ENCODE measurements around the gene CD70.
"Not testable (repeated sequence)": the region's sequence is repeated elsewhere in the genome, so short reads cannot be mapped to it uniquely, and the experiment has no call there.

CD70 gene

DNA sequence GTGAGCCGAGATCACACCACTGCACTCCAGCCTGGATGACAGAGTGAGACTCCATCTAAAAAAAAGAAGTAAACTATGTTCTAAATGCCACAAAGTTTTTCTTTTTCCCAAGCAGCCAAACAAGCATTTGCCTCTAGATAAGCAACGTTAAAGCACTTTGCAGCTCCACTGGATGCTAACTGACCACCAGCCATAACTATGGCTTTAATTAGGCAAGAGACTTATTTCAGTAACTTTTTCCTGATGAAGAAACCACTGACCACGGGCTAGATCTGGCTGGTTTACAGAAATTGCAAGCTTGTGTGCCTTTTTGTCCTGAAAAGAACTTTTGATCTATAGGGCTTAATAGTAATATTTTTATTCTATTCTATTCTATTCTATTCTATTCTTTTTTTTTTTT lies 22.1 kb downstream of the CD70 start:
- no peak for DNase-seq

DNA sequence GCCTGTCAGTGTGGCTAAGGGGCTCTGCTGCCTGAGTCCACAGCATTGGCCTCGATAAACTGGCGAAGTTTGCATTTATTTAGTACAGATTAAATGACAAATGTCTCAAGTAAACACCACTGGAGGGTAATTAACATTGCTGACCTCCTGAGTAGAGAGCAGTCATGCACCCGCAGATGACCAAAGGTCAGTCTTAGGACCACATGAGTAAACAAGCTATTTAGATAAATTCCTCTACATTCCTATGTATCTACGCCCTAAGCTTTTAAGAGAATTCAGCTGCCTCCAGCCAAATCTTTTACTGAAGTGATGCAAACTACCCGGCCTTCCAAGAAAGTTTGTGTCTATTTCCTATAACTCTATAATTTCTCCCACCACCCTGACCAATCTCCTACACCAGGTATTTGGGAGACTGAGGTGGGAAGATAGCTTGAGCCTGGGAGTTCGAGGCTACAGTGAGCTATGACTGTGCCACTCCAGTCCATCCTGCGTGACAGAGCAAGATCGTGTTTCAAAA lies 22.9 kb downstream of the CD70 start:
- no peak for DNase-seq

DNA sequence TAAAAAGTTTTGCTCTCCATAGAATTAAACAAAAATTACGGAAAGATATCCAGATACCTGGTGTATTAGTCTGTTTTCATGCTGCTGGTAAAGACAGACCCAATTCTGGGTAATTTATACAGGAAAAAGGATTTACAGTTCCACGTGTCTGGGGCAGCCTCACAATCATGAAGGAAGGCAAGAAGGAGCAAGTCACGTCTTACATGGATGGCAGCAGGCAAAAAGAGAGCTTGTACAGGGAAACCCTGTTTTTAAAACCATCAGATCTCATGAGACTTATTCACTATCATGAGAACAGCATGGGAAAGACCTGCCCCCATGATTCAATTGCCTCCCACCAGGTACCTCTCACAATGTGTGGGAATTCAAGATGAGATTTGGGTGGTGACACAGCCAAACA lies 24.2 kb downstream of the CD70 start:
- DNase-seq, result not testable (repeated sequence)

DNA sequence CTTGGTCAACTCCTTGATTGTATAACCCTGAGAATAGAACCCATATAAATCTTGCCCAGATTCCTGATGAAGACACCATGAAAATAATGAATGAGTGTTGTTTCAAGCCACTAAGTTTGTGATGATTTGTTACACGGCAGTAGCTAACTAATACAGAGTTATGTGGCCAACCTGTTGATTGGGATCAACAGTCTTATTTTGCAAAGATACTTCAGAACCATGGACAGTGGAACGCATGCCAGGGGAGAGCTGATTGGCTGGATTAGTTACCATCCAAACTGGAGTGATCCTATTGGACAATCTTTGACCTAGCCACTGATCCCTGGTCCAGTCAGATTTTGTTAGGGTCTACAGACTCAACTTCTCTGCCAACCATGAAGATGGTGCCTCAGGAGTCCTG lies 26.6 kb downstream of the CD70 start:
- DNase-seq, result no peak

DNA sequence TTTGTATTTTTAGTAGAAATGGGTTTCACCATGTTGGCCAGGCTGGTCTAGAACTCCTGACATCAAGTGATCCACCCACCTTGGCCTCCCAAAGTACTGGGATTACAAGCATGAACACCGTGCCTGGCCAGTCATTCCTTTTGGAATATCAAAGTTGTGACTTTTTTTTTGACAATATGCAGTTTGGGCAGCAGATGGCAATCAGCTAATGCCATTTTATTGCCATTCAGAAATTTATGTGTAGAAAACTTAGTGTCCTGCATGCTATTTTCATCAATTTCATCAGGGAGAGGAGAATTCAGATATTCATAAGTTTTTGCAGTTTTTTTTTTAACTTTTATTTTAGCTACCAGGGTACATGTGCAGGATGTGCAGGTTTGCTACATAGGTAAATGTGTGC lies 28.5 kb downstream of the CD70 start:
- not testable (repeated sequence) for DNase-seq

DNA sequence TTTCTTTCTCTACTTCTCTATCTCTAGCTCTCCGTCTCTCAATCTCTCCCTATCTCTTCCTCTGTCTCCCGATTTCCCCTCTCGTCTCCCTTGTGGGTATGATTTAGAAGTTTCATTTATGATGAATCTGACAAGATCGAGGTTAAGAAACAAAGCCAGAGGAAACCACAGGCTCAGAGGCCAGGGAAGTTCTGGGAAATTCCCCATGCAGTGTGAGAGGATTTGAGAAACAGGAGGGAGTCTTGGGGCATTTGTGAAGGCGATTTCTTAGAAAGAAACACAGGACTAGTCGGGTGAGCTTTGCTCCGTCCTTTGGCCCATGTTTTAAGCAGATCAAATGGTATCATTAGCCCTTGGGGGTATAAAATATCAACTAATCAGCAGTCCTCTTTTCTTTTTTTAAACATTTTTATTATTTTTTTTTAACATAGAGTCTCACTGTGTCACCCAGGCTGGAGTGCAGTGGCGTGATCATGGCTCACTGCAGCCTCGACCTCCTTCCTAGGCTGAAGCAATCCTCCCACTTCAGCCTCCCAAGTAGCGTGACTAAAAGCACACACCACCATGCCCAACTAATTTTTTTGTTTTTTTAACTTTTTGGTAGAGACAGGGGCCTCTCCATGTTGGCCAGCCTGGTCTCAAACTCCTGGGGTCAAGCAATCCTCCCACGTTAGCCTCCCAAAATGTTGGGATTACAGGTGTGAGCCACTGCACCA lies 34.3 kb downstream of the CD70 start:
- peak; percentile 27 for DNase-seq

DNA sequence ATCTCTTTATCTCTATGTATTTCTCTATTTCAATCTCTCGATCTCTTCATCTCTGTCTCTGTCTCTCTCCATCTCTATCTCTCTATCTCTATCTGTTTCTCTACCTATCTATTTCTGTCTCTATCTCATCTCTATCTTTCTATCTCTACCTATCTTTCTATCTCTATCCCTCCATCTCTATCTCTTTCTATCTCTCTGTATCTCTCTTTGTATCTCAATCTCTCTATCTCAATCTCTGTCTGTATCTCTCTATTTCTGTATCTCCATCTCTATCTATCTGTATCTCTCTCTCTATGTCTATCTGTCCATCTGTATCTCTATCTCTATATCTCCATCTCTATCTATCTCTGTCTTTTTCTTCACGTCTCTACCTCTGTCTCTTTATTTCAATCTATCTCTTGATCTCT lies 34.9 kb downstream of the CD70 start:
- DNase-seq, result no peak

DNA sequence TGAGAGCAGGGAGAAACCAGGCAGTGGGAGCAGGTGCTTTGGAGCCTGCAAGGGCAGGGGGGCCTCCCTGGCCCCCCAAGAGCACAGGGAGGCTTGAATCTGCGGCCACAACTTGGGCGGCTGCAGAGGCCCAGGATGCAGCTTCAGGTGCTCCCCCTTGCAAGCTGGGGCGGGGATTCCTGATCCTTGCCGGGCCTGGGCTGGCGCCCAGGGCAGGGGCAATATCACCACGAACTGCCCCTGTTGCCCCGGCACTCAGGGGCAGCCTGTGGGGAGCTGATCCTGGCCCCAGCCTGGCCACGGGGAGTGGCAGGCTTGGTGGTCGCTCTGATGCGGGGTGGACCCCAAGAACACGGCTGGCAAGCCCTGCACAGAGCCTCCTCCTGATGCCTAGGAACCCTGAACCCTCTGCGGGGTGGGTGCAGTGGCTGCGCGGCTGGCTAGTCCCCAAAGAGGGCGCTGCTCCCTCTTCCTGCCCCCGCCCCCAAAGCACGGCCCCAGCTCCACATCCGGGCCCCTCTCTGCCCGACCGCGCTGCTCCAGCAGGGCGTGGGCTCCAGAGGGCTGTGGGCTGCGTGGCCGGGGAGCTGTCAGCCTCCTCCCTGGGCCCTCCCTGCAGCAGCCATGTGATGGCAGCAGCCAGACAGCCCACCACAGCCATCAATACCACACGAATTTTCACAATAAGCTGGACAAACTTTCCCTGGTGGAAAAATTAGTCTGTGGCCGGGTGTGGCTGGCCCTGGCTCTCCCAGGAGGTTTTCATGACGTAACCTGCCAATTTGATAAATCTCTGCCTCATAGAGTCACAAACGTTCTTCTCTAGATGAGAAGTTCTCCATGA lies 39.1 kb downstream of the CD70 start:
- peak; percentile 73 for DNase-seq

DNA sequence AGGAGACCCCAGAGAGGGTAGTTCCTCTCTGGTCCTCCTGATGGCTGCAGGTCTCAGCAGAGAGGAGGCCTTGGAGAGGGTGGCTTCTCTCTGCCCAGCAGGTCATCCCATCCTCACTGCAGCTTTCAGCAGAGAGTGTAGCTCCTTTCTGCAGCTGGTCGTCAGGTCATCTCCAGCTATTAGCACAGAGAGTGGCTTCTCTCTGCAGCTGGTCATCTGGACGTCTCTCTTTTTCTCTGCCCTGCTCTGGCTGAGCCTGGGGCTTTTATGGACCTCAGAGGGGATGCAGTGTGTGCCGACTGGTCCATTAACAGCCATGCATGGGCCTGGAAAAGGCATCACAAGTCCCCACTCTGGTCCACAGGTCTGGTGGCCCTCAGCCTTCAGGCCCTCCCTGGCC lies 39.9 kb downstream of the CD70 start:
- no peak for DNase-seq

DNA sequence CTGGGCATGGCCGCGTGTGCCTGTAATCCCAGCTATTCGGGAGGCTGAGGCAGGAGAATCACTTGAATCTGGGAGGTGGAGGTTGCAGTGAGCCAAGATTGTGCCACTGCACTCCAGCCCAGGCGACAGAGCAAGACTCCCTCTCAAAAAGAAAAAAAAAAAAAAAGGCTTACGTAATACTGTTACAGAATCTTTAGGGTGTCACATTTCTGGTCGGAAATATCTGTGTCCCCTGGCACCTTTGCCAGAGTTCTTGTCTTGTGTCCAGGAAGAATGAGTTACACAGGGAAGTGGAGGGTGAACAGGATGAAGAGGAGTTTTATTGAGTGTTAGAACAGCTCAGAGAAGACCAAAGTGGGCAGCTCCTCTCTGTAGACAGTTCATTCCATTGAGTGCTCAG lies 40.3 kb downstream of the CD70 start:
- DNase-seq, result not testable (repeated sequence)

DNA sequence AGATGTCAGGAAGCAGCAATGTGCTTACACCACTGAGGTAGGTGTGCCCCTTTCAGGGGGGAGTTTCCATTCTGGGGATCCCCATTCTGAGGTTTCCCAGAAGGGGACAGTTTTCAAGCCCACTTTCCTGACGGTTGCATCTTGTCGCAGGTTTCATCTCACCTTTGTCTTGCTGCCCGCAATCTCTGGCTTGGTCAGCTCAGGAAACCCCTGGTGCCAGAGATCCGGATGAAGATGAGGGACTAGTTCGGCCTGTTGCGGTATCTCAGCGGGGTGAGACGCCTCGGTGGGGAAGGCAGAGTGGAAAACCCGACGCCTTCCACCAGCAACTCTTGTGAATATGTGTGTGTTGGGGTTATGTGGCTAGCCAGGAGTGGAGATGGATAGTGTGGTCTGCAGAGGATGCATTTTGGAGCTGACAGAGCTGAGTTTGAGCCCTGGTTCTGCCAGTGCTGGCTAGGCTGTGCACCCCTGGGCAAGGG lies 47.0 kb downstream of the CD70 start:
- DNase-seq, result no peak

DNA sequence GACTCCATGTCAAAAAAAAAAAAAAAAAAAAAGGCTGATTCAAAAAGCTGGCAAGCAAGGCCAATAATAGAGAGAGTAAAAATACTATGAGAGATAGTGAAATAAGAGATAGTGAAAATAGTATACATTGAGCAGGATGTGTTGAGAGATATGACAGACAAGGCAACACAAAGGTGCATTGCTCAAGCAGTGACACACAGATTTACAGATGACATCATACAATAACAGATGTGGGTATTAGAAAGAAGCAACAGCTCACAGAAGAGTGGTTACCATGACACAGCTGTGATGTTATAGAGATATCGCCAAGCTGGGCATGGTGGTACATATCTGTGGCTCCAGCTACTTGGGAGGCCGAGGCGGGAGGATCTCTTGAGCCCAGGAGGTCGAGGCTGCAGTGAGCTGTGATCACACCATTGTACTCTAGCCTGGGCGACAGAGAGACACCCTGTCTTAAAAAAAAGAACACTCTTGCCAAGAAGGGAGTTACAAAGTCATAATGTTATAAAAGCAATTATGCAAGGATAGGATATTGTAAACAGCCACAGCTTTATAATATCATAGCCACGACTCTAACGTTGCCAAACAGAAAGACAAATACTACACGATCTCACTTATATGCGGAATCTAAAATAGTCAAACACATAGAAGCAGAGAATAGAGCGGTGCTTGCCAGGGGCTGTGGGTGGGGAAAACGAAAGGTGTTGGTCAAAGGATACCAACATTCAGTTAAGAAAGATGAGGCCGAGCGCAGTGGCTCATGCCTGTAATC lies 49.8 kb downstream of the CD70 start:
- DNase-seq, result no peak

DNA sequence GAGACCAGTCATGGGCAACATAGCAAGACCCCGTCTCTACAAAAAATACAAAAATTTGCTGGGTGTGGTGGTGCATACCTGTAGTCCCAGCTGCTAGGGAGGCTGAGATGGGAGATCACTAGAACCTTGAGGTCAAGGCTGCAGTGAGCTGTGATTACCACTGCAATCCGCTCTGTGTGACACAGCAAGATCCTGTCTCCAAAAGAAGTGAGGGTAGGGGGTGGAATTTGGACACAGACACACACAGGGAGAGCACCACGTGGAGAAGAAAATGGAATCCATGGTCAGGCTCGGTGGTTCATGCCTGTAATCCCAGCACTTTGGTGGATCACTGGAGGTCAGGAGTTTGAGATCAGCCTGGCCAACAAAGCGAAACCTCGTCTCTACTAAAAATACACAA lies 51.4 kb downstream of the CD70 start:
- DNase-seq, result no peak

Data from stimulated activated CD4-positive, alpha-beta T cell treated with anti-CD3 and anti-CD28 coated beads, Interleukin-15, amount 100 ng/mL, for 24 hours (primary cell).